ENCODE measurements around the gene RPL13. TPM values are rescaled to one million over a fixed set of nuclear protein-coding genes. Genes with fewer than 3 reads are reported as not detected.
A peak's percentile ranks its signal among the peaks of the same experiment; 100 is the strongest.

Gene RPL13
- total and polyA plus RNA-seq, 9 of the 15 experiments (the other 6 are each of a cell fraction or from before 2014, with no cell fraction given), result 227 to 6,042 (median 1,633) TPM

DNA sequence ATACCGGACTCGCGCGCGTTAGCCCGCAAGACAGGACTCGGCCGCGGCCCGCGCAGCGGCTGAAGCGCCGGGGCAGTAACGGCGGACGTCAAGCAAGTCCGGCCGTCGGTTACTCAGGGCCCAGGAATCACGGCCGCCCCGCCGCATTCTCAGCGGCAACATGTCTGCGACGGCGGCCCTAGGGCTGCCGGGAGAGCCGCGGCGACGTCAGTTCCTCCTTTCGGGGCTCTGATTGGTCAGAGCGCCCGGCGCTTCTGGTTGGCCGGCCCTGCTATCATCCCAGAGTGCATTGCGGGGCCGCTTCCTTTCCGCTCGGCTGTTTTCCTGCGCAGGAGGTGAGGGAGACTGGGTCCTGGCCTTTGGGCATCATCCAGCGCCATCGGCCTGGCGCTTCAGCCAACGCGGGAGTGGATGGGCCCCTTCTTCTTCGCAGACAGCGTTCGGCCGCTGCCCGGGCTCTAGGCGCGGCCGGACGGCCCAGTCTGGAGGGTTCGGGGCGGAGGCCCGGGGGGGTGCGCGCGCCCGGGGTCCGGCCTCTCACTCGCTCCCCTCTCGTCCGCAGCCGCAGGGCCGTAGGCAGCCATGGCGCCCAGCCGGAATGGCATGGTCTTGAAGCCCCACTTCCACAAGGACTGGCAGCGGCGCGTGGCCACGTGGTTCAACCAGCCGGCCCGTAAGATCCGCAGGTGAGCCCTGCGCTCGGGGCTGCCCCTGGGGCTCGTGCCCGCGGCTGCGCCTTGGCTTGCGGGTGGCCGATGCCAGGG, at the start of gene RPL13 (continued):
- TF ChIP-seq, protein P1, sequence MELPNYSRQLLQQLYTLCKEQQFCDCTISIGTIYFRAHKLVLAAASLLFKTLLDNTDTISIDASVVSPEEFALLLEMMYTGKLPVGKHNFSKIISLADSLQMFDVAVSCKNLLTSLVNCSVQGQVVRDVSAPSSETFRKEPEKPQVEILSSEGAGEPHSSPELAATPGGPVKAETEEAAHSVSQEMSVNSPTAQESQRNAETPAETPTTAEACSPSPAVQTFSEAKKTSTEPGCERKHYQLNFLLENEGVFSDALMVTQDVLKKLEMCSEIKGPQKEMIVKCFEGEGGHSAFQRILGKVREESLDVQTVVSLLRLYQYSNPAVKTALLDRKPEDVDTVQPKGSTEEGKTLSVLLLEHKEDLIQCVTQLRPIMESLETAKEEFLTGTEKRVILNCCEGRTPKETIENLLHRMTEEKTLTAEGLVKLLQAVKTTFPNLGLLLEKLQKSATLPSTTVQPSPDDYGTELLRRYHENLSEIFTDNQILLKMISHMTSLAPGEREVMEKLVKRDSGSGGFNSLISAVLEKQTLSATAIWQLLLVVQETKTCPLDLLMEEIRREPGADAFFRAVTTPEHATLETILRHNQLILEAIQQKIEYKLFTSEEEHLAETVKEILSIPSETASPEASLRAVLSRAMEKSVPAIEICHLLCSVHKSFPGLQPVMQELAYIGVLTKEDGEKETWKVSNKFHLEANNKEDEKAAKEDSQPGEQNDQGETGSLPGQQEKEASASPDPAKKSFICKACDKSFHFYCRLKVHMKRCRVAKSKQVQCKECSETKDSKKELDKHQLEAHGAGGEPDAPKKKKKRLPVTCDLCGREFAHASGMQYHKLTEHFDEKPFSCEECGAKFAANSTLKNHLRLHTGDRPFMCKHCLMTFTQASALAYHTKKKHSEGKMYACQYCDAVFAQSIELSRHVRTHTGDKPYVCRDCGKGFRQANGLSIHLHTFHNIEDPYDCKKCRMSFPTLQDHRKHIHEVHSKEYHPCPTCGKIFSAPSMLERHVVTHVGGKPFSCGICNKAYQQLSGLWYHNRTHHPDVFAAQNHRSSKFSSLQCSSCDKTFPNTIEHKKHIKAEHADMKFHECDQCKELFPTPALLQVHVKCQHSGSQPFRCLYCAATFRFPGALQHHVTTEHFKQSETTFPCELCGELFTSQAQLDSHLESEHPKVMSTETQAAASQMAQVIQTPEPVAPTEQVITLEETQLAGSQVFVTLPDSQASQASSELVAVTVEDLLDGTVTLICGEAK (IDR thresholded peaks at IDR 0.05), result peak; percentile 76
- TF ChIP-seq, protein P1 (CRISPR knock-in tag; IDR thresholded peaks at IDR 0.05), result no peak
- TF ChIP-seq, protein P2, sequence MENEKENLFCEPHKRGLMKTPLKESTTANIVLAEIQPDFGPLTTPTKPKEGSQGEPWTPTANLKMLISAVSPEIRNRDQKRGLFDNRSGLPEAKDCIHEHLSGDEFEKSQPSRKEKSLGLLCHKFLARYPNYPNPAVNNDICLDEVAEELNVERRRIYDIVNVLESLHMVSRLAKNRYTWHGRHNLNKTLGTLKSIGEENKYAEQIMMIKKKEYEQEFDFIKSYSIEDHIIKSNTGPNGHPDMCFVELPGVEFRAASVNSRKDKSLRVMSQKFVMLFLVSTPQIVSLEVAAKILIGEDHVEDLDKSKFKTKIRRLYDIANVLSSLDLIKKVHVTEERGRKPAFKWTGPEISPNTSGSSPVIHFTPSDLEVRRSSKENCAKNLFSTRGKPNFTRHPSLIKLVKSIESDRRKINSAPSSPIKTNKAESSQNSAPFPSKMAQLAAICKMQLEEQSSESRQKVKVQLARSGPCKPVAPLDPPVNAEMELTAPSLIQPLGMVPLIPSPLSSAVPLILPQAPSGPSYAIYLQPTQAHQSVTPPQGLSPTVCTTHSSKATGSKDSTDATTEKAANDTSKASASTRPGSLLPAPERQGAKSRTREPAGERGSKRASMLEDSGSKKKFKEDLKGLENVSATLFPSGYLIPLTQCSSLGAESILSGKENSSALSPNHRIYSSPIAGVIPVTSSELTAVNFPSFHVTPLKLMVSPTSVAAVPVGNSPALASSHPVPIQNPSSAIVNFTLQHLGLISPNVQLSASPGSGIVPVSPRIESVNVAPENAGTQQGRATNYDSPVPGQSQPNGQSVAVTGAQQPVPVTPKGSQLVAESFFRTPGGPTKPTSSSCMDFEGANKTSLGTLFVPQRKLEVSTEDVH (IDR thresholded peaks at IDR 0.05; ENCODE audit: low read depth, partially characterized antibody), result no peak
- TF ChIP-seq TAF1 (IDR thresholded peaks at IDR 0.05; ENCODE audit: control insufficient read depth, extremely low read depth, insufficient read depth, low read length, severe bottlenecking), result peak; percentile 99
- TF ChIP-seq ZZZ3 (IDR thresholded peaks at IDR 0.05), result peak; percentile 99
- TF ChIP-seq, protein P3, sequence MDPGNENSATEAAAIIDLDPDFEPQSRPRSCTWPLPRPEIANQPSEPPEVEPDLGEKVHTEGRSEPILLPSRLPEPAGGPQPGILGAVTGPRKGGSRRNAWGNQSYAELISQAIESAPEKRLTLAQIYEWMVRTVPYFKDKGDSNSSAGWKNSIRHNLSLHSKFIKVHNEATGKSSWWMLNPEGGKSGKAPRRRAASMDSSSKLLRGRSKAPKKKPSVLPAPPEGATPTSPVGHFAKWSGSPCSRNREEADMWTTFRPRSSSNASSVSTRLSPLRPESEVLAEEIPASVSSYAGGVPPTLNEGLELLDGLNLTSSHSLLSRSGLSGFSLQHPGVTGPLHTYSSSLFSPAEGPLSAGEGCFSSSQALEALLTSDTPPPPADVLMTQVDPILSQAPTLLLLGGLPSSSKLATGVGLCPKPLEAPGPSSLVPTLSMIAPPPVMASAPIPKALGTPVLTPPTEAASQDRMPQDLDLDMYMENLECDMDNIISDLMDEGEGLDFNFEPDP (CRISPR knock-in tag; IDR thresholded peaks at IDR 0.05), result no peak
- 0 out of 2 replicates have a peak, but pooled peaks have one; percentile 12 for TF ChIP-seq ZNF232 (CRISPR knock-in tag; IDR thresholded peaks at IDR 0.05)
- TF ChIP-seq, protein P4, sequence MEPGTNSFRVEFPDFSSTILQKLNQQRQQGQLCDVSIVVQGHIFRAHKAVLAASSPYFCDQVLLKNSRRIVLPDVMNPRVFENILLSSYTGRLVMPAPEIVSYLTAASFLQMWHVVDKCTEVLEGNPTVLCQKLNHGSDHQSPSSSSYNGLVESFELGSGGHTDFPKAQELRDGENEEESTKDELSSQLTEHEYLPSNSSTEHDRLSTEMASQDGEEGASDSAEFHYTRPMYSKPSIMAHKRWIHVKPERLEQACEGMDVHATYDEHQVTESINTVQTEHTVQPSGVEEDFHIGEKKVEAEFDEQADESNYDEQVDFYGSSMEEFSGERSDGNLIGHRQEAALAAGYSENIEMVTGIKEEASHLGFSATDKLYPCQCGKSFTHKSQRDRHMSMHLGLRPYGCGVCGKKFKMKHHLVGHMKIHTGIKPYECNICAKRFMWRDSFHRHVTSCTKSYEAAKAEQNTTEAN (CRISPR knock-in tag; IDR thresholded peaks at IDR 0.05), result peak; percentile 93
- no peak for TF ChIP-seq PHB2 (IDR thresholded peaks at IDR 0.05; ENCODE audit: low read depth)
- peak; percentile 74 for TF ChIP-seq NCOA6 (IDR thresholded peaks at IDR 0.05)
